Inflammatory macrophage treated with lipopolysaccharide for 1 hour (primary cell): ENCODE data around the gene FOXJ3.

Experiments used
- DNase-seq, 2 donors: peaks; one replicate each; pipeline ENCODE4 v3.0.0-alpha.2; 2020 to 2022

FOXJ3 gene

GRCh38 chr1:42183210-42183956 lies 151.7 kb downstream of the FOXJ3 start:
- DNase-seq, result no peak

- DNase-seq, result no peak
Measured at GRCh38 chr1:42181687-42182086, 153.3 kb downstream of the FOXJ3 start.

DNA sequence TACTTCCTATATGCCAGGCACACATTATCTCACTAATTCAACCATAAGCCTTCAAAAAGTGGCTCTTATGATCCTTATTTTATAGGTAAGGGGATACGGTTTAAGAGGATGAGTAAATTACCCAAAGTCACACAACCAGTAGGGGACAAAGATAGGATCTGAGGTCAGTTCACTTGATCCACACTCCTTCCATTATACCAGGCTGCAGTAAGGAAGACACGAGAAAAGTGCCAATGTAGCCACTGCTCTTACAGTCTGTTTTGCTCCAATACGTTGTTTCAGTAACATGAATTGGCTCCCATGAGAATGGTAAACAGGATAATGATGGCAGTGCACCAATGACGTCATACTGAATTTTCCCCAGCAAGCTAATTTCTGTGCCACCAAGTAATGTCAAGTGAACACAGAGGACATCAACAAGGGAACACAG lies 155.1 kb downstream of the FOXJ3 start:
- no peak for DNase-seq

GRCh38 chr1:42179275-42179674 lies 155.8 kb downstream of the FOXJ3 start:
- no peak for DNase-seq

DNA sequence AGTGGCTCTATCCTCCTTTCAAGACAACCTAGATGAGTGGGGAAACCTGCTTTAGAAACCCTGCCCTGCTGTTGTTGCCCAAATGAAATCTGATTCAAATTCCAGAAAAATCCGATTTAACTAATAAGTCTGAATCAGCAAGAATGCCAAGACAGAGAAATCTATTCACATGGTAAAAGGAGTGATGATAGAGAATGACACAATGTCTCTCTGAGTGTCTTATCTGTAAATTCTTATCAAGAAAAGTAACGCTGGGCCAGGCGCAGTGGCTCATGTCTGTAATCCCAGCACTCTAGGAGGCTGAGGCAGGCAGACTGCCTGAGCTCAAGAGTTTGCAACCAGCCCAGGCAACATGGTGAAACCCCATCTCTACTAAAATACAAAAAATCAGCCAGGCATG lies 156.8 kb downstream of the FOXJ3 start:
- DNase-seq, result no peak

- no peak for DNase-seq
Measured at GRCh38 chr1:42177541-42177981, 157.5 kb downstream of the FOXJ3 start.

- DNase-seq, result peak in 1 of 2 donors; percentile 27
Measured at GRCh38 chr1:42176902-42177519, 158.0 kb downstream of the FOXJ3 start.

DNA sequence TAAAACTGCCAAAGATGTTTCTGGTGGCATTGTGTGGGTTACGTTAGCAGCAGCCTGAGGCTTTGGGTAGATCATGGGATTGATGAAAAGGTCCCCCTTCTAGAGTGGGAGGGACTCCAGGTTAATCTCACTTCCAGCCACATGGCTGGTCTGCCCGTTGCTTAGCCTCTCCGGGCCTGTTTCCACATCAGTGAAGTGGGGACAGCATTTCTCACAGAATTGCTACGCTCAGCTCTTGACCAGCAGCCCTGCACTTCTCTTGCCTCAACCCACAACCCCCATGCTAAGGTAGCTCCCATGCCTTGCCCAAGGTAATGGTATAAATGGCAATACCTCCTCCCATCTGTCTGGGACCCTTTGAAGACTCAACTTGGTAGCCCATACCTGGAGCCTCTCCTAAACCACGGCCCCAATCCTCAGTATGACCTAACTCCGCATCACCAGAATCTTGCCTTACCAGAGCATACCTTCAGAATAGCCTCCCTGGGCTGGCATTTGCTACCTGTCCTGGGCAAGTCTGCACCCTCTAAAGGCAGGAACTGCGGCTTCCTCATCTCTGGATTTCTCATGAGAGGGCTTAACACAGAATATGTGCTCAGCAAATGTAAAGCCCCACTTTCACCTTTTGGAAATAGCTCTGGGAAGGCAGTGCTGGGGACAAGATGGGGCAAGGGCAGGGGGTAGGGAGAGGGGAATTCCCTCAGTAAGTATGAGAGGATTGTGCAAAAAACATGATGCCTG lies 159.6 kb downstream of the FOXJ3 start:
- DNase-seq, result no peak

- no peak for DNase-seq
Measured at GRCh38 chr1:42173961-42174735, 160.9 kb downstream of the FOXJ3 start.

DNA sequence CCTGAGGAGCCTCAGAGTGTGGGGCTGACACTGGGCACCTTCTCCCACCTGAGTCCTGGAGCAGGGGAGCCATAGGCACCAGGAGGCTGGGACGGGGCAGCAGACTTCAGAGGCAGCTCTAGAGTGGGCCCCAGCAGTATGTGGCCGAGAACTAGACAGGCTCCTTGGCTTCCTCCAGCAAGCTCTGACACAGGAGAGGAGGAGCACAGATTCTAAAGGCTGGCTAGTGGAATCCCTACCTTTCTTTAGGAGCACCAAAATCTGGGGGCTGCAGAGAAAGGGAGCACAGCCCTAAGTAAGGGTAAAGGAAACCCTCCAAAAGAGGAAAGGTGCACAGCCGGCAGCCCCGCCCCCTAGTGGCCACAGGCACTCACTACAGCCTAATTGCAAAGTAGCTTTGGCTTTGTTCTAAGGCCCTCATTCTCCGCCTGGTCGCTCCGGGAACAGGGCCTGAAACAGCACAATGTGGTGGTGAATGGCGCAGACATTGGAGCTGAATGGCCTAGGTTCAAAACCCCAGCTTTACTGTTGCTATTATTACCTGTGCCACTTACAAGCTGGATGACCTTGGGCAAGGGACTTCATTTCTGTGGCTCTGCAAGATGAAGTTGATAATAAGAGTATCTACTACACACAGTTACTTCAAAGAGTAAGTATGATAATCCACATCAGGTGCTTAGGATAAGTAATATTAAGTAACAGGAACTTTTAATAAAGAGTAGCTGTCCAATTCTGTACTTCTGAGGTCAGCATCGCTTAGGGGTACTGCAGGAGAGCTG lies 161.7 kb downstream of the FOXJ3 start:
- peak in 1 of 2 donors; percentile 74 for DNase-seq

DNA sequence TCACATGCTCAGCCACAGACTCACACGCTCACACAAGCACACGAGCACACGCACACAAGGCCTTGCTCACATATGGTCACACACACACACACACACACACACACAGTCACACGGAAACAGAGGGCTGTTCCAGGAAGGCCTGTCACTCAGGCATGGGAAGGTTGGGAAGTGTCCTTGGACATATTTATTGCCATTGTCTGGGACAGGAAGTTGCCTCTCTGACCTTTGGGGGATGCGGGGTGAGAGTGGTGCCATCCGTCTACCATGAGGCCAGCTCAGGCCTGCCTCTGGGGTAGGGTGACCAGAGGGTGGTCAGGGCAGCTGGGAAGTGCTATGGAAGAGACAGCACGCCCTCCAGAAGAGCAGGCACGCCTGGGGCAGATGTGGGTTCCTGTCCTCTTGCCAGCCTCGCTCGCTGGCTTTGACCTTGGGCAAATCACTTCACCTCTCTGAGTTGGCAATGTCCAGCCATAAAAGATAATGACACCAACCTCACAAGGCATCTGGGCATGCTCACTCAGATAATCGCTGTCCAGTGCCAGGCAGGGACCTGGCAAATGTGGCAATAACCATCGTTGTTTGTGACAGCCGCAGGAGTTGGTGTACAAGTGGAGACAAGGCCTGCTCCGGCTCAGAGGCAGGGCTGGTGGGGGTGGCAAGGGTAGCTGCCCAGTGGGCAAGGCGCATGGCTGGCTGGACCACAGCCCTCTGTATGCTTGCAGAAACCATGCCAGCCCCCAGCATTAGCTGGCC lies 162.5 kb downstream of the FOXJ3 start:
- DNase-seq, result no peak

GRCh38 chr1:42171679-42172266 lies 163.3 kb downstream of the FOXJ3 start:
- DNase-seq, result no peak

GRCh38 chr1:42170779-42171621 lies 164.0 kb downstream of the FOXJ3 start:
- DNase-seq, result no peak

DNA sequence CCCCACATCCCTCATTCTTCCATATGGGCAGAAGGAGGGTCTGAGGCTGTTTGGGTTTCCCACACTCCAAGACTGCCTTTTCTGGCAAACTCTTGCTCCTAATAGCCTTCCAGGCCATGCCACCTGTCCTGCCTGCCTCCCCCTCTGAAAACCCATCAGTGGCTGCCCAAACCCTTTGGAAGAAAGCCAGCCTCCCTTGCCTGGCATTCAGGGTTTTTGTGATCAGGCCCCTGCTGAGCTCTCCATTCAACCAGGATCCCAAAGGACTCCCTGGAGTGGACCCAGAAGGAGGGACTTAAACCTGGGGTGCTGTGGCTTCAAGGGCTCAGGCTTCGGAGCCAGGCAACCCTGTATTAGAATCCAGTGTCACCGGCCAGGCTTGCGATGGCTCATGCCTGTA lies 166.3 kb downstream of the FOXJ3 start:
- no peak for DNase-seq

DNA sequence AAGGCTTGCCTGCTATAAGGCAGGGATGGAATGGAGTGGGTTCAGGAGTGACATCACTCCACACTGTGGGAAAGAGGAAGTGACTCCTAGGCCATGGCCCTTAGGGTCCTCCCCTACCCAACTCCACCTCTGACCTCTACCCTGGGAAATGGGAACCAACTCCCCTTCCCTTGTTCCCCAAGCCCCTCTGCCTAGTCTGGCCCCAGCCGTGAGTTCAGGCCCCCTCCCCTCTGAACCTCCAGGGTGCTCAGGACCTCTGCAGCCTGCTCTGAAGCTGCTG lies 166.7 kb downstream of the FOXJ3 start:
- peak; percentile 58 to 79 for DNase-seq

GRCh38 chr1:42167611-42168390 lies 167.2 kb downstream of the FOXJ3 start:
- DNase-seq, result no peak

DNA sequence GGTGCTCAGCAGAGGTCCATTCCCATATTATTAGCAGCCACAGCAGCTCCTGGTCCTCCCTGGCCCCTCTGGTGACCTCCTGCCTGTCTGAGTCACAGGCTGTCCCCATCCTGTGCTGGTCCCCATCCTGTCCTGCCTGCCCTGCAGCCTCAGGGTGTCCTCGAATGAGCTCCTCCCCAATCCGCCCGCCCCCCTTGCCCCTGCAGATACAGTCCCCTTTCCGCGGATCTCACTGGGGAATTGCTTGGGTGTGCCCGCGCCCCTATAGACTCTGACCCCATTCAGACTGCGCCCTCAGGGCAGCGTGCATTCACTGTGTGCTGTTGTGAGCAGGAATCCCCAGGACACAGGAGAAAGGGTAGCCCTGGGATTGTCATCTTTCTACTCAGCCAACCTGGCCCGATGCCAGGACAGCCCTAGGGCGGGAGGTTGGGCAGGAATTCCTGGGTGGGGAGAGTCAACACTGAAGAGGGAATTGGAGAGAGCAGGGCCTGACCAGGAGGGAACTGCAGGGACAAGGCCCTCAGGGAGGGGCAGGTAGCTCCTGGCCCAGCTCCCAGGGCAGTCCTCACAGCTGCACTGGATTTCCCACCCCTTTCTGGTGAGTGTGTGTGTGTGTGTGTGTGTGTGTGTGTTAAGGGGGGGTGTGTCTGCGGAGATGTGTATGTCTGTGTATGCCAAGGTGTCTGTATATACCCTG lies 169.4 kb downstream of the FOXJ3 start:
- DNase-seq, result no peak

- DNase-seq, result no peak
Measured at GRCh38 chr1:42164551-42165420, 170.2 kb downstream of the FOXJ3 start, which contains the start of gene GUCA2A. TSS of gene GUCA2A (minus strand) at chr1:42164745. CDS start at chr1:42164712, 33 bp downstream.
